C4-2B (cell line): ENCODE measurements around the gene CENPN.

ENCODE experiments used
- ZFX ChIP-seq: fragments of 450-650 bp; IDR thresholded peaks from 2 replicates; pipeline ENCODE4 v1.6.1; 2017
- TF ChIP-seq, protein P1 (sequence below): fragments of 450-650 bp; conservative IDR thresholded peaks from 2 replicates; pipeline ENCODE4 v1.5.1; 2017; ENCODE audit warnings: mild to moderate bottlenecking

GRCh38 chr16:80973991-80974390 lies 33.0 kb upstream of the CENPN start:
- TF ChIP-seq, protein P1, sequence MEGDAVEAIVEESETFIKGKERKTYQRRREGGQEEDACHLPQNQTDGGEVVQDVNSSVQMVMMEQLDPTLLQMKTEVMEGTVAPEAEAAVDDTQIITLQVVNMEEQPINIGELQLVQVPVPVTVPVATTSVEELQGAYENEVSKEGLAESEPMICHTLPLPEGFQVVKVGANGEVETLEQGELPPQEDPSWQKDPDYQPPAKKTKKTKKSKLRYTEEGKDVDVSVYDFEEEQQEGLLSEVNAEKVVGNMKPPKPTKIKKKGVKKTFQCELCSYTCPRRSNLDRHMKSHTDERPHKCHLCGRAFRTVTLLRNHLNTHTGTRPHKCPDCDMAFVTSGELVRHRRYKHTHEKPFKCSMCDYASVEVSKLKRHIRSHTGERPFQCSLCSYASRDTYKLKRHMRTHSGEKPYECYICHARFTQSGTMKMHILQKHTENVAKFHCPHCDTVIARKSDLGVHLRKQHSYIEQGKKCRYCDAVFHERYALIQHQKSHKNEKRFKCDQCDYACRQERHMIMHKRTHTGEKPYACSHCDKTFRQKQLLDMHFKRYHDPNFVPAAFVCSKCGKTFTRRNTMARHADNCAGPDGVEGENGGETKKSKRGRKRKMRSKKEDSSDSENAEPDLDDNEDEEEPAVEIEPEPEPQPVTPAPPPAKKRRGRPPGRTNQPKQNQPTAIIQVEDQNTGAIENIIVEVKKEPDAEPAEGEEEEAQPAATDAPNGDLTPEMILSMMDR: no peak
- no peak for TF ChIP-seq ZFX
